Neutrophil (primary cell): ENCODE measurements around the gene TMEM51.

ENCODE experiments used
- H3K27ac ChIP-seq: fragments of 200-600 bp; sonication (generic); 2 replicates; pipeline ENCODE4 v1.5.1; 2016; ENCODE audit warnings: mild to moderate bottlenecking, moderate library complexity
- H3K27me3 ChIP-seq: fragments of 200-600 bp; sonication (generic); 2 replicates; pipeline ENCODE4 v1.6.0; 2016; ENCODE audit warnings: mild to moderate bottlenecking
- H3K36me3 ChIP-seq: fragments of 200-600 bp; sonication (generic); 2 replicates; pipeline ENCODE4 v1.5.1; 2017
- H3K4me1 ChIP-seq, 2 experiments: fragments of 200-600 bp in 1 of 2; sonication (generic) in 1 of 2; 1 replicate in 1 of 2; 2 replicates in 1 of 2; pipeline versions ENCODE4 v1.5.1 to v1.6.1; 2013 to 2016; ENCODE audit warnings: low read depth in 1 of 2, low read length in 1 of 2, mild to moderate bottlenecking in 1 of 2, moderate library complexity in 1 of 2; ENCODE audit not compliant: control insufficient read depth in 1 of 2, insufficient read depth in 1 of 2
- H3K4me3 ChIP-seq, 2 experiments: fragments of 200-600 bp in 1 of 2; sonication (generic) in 1 of 2; 1 replicate in 1 of 2; 2 replicates in 1 of 2; pipeline ENCODE4 v1.5.1; 2013 to 2016; ENCODE audit warnings: low read depth in 1 of 2, low read length in 1 of 2, mild to moderate bottlenecking in 1 of 2, moderate library complexity in 1 of 2
- H3K9me3 ChIP-seq: fragments of 200-600 bp; sonication (generic); 2 replicates; pipeline ENCODE4 v1.5.1; 2016
- TF ChIP-seq, protein P1 (sequence below): fragments of 200-600 bp; sonication (generic); IDR thresholded peaks from 2 replicates; pipeline ENCODE4 v1.5.1; 2016; ENCODE audit warnings: antibody characterized with exemption

TMEM51 gene

DNA sequence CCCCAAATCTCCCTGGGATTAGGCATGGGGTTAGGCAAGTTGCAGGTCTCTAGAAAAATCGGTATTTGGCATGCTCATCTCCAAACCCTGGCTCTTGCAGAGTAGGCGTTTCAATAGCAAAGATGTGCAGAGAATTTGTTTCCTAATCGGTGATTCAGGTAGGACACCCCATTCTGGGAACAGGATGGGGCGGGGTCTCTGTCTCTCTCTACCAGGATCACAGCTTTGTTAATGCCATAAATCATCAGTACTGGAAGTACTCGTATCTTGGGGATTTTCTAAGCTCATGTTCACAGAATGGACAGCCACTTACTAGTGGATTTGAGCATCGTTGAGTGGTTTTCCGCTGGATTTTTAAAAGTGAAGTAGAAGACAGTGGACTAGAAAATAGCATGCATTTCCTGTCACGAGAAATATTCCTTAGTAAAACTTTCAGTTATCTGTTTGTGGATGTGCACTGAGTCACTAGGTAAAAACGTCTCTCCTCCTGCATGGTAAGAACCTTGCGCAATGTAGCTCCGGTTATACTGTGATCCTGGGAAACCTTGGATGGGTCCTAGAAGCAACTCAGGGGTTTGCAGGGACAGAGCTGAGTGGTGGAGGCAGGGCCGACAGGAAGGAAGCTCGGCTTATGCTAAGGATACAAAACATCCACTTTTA, 5.1 kb downstream of the TMEM51 start:
- H3K36me3 ChIP-seq, result no peaks in the 10 kb centered on the region
- TF ChIP-seq, protein P1, sequence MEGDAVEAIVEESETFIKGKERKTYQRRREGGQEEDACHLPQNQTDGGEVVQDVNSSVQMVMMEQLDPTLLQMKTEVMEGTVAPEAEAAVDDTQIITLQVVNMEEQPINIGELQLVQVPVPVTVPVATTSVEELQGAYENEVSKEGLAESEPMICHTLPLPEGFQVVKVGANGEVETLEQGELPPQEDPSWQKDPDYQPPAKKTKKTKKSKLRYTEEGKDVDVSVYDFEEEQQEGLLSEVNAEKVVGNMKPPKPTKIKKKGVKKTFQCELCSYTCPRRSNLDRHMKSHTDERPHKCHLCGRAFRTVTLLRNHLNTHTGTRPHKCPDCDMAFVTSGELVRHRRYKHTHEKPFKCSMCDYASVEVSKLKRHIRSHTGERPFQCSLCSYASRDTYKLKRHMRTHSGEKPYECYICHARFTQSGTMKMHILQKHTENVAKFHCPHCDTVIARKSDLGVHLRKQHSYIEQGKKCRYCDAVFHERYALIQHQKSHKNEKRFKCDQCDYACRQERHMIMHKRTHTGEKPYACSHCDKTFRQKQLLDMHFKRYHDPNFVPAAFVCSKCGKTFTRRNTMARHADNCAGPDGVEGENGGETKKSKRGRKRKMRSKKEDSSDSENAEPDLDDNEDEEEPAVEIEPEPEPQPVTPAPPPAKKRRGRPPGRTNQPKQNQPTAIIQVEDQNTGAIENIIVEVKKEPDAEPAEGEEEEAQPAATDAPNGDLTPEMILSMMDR, result no peak
- H3K4me3 ChIP-seq, result no peak overlapping the region
- peaks cover 51% of the 10 kb centered on the region for H3K27me3 ChIP-seq
- H3K27ac ChIP-seq, result no peak overlapping the region
- H3K9me3 ChIP-seq, result no peaks in the 10 kb centered on the region
- H3K4me1 ChIP-seq, result peaks cover 9% of the 10 kb centered on the region in 2 experiments

DNA sequence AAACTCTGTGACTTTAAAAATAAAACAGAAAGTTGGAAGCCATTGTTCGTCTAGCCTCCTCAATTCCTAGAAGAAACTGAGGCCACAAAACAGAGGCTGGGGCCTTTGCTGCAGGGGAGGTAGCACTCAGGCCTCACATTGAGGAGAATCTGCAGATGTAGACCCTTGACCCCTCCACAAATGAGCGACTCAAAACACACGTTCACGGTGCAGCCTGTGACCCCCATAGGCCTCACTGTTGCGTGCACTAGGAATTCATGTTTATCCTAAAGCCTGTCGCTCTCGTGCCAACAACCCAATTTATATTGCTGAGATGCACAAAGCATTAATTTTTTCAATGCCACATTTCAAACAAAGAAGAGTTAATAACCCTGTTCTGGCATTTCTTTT, 5.6 kb downstream of the TMEM51 start:
- Histone ChIP-seq H3K4me3 (no peak overlapping the region), H3K9me3 (no peaks in the 10 kb centered on the region), H3K36me3 (no peaks in the 10 kb centered on the region), H3K27ac (no peak overlapping the region), H3K27me3 (peaks cover 46% of the 10 kb centered on the region), H3K4me1 (peaks cover 3 to 5% of the 10 kb centered on the region in 2 experiments)
- TF ChIP-seq, protein P1, result no peak

DNA sequence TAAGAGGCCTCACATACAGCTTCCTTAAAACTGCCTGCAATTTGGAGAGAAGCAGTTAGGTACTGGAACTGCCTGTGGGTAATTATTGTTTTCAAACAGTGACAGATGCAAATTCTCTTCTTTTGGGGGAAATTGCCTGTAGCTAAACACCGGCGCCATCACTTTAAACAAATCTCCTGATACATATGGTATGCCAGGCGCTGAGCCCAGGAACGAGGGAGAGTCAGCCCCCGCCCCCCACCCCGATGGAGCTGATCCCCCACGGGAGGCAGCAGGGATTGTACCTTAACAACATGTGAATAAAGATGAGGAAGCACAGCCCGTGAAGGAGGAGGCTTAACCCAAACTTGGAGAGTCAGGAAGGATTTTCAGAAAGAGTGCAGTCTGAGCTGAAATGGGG, 7.1 kb downstream of the TMEM51 start:
- Histone ChIP-seq H3K4me3 (no peak overlapping the region), H3K4me1 (no peaks in the 10 kb centered on the region)

DNA sequence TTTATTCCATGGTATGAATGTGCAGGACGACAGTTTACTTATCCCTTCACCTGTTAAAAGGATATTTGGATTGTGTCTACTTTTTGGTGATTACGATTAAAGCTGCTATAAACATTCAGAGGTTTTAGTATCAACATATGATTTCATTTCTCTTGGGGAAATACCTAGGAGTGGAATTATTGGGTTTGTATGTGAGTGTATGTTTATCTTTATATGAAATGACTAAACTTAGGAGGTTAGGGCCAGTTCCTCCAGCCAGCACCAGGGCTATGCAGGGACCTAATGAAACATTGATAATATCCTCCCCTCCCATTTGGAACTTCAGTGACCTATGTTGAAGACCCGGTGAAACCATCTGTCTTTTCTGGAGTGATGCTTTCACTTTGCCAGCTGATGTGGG, 13.8 kb downstream of the TMEM51 start:
- no peaks in the 10 kb centered on the region for H3K36me3 ChIP-seq
- no peaks in the 10 kb centered on the region for H3K4me1 ChIP-seq
- H3K27ac ChIP-seq, result no peak overlapping the region
- H3K27me3 ChIP-seq, result no peaks in the 10 kb centered on the region
- no peaks in the 10 kb centered on the region for H3K9me3 ChIP-seq
- TF ChIP-seq, protein P1, result no peak
- no peak overlapping the region for H3K4me3 ChIP-seq

More for the DNA sequence above, 7.1 kb downstream of the TMEM51 start:
- Histone ChIP-seq H3K27ac (no peak overlapping the region), H3K9me3 (no peaks in the 10 kb centered on the region), H3K27me3 (peaks cover 31% of the 10 kb centered on the region), H3K36me3 (no peaks in the 10 kb centered on the region)
- TF ChIP-seq, protein P1, result no peak

DNA sequence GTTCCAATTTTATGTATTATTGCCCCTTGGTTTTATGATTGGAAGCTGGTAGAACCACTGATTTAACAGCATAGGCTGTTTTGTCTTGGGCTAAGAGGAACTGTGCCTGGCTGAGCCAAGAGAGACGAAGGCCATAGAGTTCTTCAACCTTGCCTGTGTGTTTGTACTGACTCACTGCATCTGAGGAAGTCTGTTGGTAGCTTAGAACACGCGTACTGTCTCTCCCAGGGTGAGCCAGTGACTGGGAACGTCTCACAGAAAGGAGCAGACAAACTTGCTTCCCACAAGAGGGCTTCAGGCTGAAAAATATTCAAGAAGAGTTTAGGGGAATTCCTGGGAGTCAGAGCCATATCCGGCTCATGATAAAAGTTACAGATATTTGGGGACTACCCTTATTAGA, 14.9 kb downstream of the TMEM51 start:
- no peaks in the 10 kb centered on the region for H3K9me3 ChIP-seq
- TF ChIP-seq, protein P1, result no peak
- H3K27ac ChIP-seq, result no peak overlapping the region

More for the DNA sequence above, 14.9 kb downstream of the TMEM51 start:
- H3K4me1 ChIP-seq, result no peaks in the 10 kb centered on the region
- no peak overlapping the region for H3K4me3 ChIP-seq
- no peaks in the 10 kb centered on the region for H3K27me3 ChIP-seq
- H3K36me3 ChIP-seq, result no peaks in the 10 kb centered on the region
